Upper lobe of right lung (tissue), 1 donor: ENCODE measurements around the gene ZNF385B. TPM values are rescaled to one million over a fixed set of nuclear protein-coding genes. Genes with fewer than 3 reads are reported as not detected.

Source experiments
- ATAC-seq: fragments of 200-7000 bp; cut with Tn5 transposase; one replicate; pipeline ENCODE4 v1.9.1; 2020; ENCODE audit warnings: mild to moderate bottlenecking, moderate library complexity
- DNase-seq: peaks from one replicate; pipeline ENCODE4 v3.0.0-alpha.2; 2020
- H3K27ac ChIP-seq: fragments of 200-600 bp; one replicate; pipeline ENCODE4 v1.8.0; 2022
- H3K27me3 ChIP-seq: fragments of 200-600 bp; one replicate; pipeline ENCODE4 v1.8.0; 2022; ENCODE audit warnings: mild to moderate bottlenecking
- H3K36me3 ChIP-seq: fragments of 200-600 bp; one replicate; pipeline ENCODE4 v1.8.0; 2022
- H3K4me1 ChIP-seq: fragments of 200-600 bp; one replicate; pipeline ENCODE4 v1.8.0; 2022
- H3K4me3 ChIP-seq: fragments of 200-600 bp; one replicate; pipeline ENCODE4 v1.8.0; 2022; ENCODE audit warnings: mild to moderate bottlenecking
- H3K9me3 ChIP-seq: fragments of 200-600 bp; one replicate; pipeline ENCODE4 v1.8.0; 2022
- intact Hi-C: fragments of 100-400 bp; cut with DNase I; formaldehyde crosslinking; loops from one replicate; pipeline ENCODE4 v1.11.0; 2022
- total RNA-seq: library from RNA; stranded (reverse); fragmentation: NEBNext Ultra II Directional; extraction: Animal tissue kit (Norgen Biotek cat#: 25700); gene quantifications from one replicate; pipeline ENCODE4 v1.2.1, GENCODE V29; 2021
- TF ChIP-seq, protein P1 (sequence below): fragments of 200-600 bp; IDR thresholded peaks from one replicate; pipeline ENCODE4 v1.8.0; 2022; ENCODE audit warnings: antibody characterized with exemption
- donor health status: DM: no; HTN: yes; CAD: no; lungs with severe emphysema.

The ZNF385B gene
- total RNA-seq, 1 donor from 2014 or later, result 62.3 TPM

DNA sequence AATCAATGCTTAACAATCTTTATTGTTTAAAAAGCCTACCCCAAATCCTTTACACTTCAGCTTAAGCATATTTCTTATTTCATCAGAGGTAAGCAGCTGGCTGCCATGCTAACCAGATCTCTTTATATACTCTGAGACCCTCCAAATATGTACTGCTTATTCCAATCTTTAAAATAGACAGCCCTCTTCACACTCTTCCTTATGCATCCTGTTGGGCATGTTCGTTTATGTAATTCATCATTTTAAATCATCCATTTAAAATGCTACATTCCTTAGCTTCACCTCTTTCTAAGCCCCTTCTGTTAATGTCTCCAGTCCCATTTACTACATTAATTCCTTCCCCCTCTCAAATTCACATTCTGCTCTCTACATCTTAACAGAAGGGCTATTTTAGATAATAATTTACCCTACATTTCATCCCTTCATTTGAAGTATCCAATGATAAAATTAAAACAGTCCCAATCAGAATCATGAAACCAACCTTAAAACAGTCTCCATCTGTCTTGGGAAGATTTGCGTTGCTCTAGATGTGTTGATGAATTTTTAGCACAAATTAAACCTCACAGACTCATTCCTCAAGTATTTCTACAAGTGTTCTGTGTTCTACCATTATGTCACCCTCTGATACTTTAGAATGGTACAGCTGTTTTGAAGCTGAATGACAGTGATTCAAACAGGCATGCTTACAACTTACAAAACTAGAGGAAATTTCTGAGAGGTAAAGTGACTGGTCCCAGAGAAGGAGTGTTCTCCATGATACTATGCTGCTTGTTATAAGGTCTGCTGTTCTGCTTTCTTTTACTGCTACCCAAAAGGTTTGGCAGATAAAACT, 59.1 kb downstream of the ZNF385B start:
- intact Hi-C loops, result no loop called here
- Histone ChIP-seq H3K27ac (no peak overlapping the region), H3K36me3 (no peaks in the 10 kb centered on the region), H3K4me1 (no peaks in the 10 kb centered on the region), H3K27me3 (no peaks in the 10 kb centered on the region), H3K9me3 (no peaks in the 10 kb centered on the region), H3K4me3 (no peak overlapping the region)
- ATAC-seq (no peak), DNase-seq (no peak)
- TF ChIP-seq, protein P1, sequence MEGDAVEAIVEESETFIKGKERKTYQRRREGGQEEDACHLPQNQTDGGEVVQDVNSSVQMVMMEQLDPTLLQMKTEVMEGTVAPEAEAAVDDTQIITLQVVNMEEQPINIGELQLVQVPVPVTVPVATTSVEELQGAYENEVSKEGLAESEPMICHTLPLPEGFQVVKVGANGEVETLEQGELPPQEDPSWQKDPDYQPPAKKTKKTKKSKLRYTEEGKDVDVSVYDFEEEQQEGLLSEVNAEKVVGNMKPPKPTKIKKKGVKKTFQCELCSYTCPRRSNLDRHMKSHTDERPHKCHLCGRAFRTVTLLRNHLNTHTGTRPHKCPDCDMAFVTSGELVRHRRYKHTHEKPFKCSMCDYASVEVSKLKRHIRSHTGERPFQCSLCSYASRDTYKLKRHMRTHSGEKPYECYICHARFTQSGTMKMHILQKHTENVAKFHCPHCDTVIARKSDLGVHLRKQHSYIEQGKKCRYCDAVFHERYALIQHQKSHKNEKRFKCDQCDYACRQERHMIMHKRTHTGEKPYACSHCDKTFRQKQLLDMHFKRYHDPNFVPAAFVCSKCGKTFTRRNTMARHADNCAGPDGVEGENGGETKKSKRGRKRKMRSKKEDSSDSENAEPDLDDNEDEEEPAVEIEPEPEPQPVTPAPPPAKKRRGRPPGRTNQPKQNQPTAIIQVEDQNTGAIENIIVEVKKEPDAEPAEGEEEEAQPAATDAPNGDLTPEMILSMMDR, result no peak

DNA sequence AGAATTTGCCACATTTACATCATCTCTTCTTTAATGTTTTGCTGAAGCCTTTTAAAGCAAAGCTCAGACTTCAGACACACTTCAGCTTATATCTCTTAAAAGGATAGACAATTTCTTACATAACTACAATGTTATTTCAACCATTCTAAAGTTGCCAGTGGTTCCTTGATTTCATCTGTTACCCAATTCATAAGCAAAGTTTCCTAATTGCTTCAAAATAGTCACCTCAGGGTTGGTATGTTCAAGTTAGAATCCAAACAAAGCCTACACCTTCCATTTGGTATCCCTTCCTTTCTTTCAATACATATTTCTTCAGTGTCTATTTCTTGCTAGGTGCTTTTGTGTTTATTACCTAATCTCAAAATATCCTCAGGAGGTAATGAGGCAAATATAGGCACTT, 60.6 kb downstream of the ZNF385B start:
- Histone ChIP-seq H3K27ac (no peak overlapping the region), H3K4me1 (no peaks in the 10 kb centered on the region), H3K9me3 (no peaks in the 10 kb centered on the region), H3K27me3 (no peaks in the 10 kb centered on the region), H3K4me3 (no peak overlapping the region), H3K36me3 (no peaks in the 10 kb centered on the region)
- DNase-seq, result no peak
- TF ChIP-seq, protein P1, result no peak
- ATAC-seq, result no peak
- intact Hi-C loops, result no loop called here

DNA sequence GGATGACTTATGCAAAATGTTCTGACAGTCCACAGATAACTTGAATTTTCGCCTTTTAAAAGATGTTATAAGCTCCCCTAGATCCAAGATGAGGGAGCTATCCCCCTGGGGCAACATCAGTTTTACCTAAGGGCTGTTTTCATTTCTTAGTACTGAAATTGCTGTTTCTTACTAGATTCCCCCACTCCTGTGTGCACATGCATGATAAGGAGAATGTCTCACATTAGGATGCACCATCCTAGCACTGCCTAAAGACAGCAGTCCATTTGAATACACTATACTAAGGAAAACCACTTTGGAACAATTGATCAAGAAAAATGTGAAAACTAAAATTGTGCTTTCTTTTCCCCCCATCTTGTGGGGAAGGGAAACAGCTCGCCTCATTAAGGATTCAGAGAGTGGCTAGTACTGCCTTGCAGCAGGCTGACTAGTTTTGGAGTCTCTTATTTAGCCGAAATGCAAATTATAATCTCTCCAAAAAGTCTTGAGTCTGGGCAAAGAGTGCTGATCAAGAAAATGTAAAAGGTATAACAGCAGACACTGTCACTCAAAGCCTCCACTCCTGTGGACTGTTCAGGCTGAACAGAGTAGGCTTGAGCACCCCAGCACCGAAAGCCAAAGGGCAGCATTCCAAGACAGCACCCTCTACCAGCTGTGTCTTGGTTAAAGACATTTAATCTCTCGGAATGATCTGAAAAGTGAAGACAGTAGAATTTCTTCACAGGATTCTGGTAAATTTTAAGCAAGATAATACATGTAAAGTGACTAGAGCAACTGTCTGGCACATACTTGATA, 65.0 kb downstream of the ZNF385B start:
- intact Hi-C loops, result no loop called here
- no peak overlapping the region for H3K4me3 ChIP-seq
- no peak for ATAC-seq
- TF ChIP-seq, protein P1, result no peak
- no peaks in the 10 kb centered on the region for H3K9me3 ChIP-seq
- no peaks in the 10 kb centered on the region for H3K4me1 ChIP-seq
- H3K27ac ChIP-seq, result no peak overlapping the region
- no peaks in the 10 kb centered on the region for H3K27me3 ChIP-seq
- no peak for DNase-seq
- H3K36me3 ChIP-seq, result no peaks in the 10 kb centered on the region

DNA sequence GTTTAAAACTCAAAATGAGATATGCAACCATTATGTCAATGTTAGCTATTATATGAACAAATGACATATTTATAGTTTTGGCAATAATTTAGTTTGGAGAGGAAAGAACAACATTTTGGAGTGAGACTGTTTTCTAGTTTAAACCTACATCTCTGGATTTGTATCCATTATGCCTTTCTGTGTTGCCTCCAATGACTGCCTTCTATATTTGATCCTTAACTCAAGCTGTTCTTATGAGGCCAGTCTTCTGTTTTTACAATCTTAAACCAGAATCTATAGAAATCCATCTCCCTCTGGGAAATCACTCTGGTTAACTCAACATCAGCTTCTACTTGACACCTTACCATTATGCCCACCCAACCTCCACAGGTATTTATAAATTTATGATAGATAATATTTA, 67.5 kb downstream of the ZNF385B start:
- Histone ChIP-seq H3K27ac (no peak overlapping the region), H3K36me3 (no peaks in the 10 kb centered on the region), H3K9me3 (no peaks in the 10 kb centered on the region), H3K4me3 (no peak overlapping the region), H3K27me3 (no peaks in the 10 kb centered on the region), H3K4me1 (no peaks in the 10 kb centered on the region)
- ATAC-seq (no peak), DNase-seq (no peak)
- intact Hi-C loops, result no loop called here
- TF ChIP-seq, protein P1, result no peak

DNA sequence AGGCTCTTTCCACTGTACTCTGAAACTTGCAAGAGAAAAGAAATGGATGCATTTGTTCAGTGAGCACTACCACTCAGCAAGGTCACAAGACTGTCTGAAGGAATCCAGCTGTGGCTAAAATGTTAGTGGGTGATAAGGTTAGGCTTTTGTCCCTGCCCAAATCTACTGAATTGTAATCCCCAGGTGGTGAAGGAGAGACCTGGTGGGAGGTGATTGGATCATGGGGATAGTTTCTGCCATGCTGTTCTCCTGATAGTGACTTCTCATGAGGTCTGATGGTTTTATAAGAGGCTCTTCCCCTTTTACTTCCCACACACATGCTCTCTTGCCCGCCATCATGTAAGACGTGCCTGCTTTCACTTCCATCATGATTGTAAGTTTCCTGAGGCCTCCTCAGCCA, 68.2 kb downstream of the ZNF385B start:
- TF ChIP-seq, protein P1, result no peak
- H3K4me1 ChIP-seq, result no peaks in the 10 kb centered on the region
- DNase-seq (no peak), ATAC-seq (no peak)
- no peak overlapping the region for H3K27ac ChIP-seq
- intact Hi-C loops, result no loop called here
- no peaks in the 10 kb centered on the region for H3K36me3 ChIP-seq
- H3K27me3 ChIP-seq, result no peaks in the 10 kb centered on the region
- H3K9me3 ChIP-seq, result no peaks in the 10 kb centered on the region
- no peak overlapping the region for H3K4me3 ChIP-seq
